GM21576 (cell line): Measurements from ENCODE around the gene STAB1.

Source experiments
- ATAC-seq: cut with Tn5 transposase; IDR thresholded peaks from one replicate; pipeline ENCODE4 v1.9.1; 2021; ENCODE audit warnings: mild to moderate bottlenecking, moderate library complexity; ENCODE audit not compliant: unreplicated experiment

The STAB1 gene

GRCh38 chr3:52532838-52533622 lies 37.9 kb downstream of the STAB1 start:
- ATAC-seq: no peak

DNA sequence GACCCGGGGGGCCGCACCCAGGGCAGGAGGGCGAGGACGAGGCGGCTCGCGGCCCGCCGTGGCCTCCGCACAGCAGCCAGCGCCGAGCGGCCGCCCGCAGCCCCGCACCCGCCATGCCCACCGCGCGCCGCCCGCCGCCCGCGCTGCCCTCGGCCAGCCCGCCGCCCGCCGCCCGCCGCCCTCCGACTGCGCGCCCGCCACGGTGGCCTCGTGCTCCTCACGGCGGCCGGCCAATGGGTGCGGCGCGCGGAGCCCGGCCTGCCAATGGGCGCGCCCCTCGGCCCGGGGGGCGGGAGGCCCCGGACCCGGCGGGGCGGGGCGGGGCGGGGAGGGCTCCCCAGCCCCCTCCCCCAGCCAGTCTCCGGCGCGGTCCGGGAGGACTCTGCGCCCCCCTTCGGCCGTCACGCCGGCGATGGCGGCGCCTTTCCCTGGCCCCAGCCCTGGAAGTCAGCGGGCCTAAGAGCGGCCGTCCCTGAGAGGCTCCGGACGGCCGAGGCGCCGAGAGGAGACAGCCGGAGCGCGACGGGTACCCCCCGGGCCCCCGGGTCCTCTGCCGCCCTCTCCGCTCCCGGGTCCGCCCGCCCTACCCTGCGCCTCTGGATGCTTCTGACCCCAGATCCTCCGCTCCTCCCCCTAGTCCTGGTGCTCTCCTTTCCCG lies 38.6 kb downstream of the STAB1 start, which contains the start of gene NT5DC2:
NT5DC2 (minus strand) TSS at position 235 of the 658 bp plus-strand sequence; CDS start at position 115, 120 bp downstream.
- ATAC-seq: peak; percentile 32

- ATAC-seq: no peak
These were observed 39.4 kb downstream of the STAB1 start for GRCh38 chr3:52534281-52535183.

- no peak for ATAC-seq
These were observed 40.4 kb downstream of the STAB1 start for GRCh38 chr3:52535411-52536111.

DNA sequence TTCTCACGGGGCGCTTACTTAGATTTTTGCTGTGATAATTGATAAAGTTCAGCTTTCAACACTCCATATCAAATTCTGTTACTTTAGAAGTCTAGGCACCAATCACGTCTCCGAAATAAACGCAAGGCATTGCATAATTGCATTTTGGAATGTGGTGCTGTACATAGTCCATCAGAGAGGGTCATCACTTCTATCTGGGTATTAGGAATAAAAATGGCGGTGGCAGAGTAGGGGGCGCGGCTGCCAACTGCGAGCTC lies 40.9 kb downstream of the STAB1 start:
- no peak for ATAC-seq

GRCh38 chr3:52536369-52537164 lies 41.4 kb downstream of the STAB1 start, which contains the start of gene UQCC5:
Gene UQCC5, plus strand, starts transcription at chr3:52536605. Its CDS starts 151 bp downstream, at chr3:52536756.
- ATAC-seq: peak; percentile 81

- no peak for ATAC-seq
These were observed 42.1 kb downstream of the STAB1 start for GRCh38 chr3:52537165-52537620.

- ATAC-seq: no peak
These were observed 42.7 kb downstream of the STAB1 start for GRCh38 chr3:52537726-52538421.

- ATAC-seq: no peak
These were observed 44.0 kb downstream of the STAB1 start for GRCh38 chr3:52539010-52539653.

- no peak for ATAC-seq
These were observed 45.9 kb downstream of the STAB1 start for GRCh38 chr3:52541050-52541449.

GRCh38 chr3:52544937-52545336 lies 49.8 kb downstream of the STAB1 start:
- ATAC-seq: no peak

- no peak for ATAC-seq
These were observed 51.2 kb downstream of the STAB1 start for GRCh38 chr3:52546111-52546901.

DNA sequence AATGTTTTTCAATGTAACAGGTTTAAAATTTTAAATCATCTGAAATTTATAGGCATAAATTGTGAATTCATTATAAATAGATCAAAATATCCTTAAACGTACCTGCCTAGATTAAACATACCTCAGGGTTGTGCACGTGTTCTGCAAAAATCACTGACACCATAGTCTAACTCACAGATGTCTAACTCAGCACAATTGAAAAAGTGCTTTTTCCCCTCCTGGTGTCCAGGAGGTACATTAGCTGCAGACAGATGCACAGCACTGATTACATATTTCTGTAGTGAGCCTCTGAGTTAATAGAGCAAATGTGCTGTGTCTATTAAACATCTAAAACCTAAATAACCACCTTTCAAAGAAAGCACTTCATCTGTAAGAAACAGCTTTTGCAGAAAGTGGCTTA lies 52.0 kb downstream of the STAB1 start:
- ATAC-seq: no peak

- ATAC-seq: no peak
These were observed 56.0 kb downstream of the STAB1 start for GRCh38 chr3:52551118-52551517.

DNA sequence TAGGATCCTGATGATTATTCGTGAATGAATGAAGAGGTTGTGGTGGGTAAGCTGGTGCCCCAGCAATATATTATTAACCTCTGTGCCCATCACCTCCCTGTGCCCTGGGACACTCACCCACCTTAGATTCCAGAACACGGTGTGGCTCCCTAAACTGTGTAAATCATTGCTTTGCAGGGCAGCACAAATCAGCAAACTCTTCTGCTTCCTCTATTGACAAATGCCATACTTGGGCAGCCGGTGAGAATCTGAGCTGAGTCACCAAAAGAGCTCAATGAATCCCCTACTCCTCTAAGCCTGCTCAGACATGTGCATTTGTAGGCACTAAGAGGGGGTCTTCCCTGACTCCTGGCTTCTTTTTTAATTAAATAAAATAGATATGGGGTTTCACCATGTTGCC lies 57.0 kb downstream of the STAB1 start:
- ATAC-seq: no peak

- ATAC-seq: no peak
These were observed 59.1 kb downstream of the STAB1 start for GRCh38 chr3:52554026-52554755.

GRCh38 chr3:52555056-52555455 lies 59.9 kb downstream of the STAB1 start:
- no peak for ATAC-seq
